ENCODE results near the gene ZFYVE28. TPM values are rescaled to one million over a fixed set of nuclear protein-coding genes. Genes with fewer than 3 reads are reported as not detected.

ZFYVE28 gene
- total and polyA plus RNA-seq, 2 of the 8 experiments (the other 6 are each of a cell fraction or from before 2014, with no cell fraction given), result 1.7 to 4.9 TPM

- TF ChIP-seq USF2 (IDR thresholded peaks at IDR 0.05; ENCODE audit: low read length) (no peak), KDM1A (IDR thresholded peaks at IDR 0.05; ENCODE audit: borderline replicate concordance, low read length) (no peak), MAX (IDR thresholded peaks at IDR 0.05) (no peak), CEBPB (IDR thresholded peaks at IDR 0.05; ENCODE audit: low read depth, low read length) (no peak)
Observed at GRCh38 chr4:2273657-2274319, 144.7 kb downstream of the ZFYVE28 start (continued).

Measured in H1 (cell line).